A204.1 (cell line): ENCODE results near the gene TTLL5.

Source experiments
- FAIRE-seq: peaks from 2 replicates; lab custom pipeline; 2012; peaks lifted over from hg19 to GRCh38; lab: Jason Lieb, UNC

TTLL5 gene

DNA sequence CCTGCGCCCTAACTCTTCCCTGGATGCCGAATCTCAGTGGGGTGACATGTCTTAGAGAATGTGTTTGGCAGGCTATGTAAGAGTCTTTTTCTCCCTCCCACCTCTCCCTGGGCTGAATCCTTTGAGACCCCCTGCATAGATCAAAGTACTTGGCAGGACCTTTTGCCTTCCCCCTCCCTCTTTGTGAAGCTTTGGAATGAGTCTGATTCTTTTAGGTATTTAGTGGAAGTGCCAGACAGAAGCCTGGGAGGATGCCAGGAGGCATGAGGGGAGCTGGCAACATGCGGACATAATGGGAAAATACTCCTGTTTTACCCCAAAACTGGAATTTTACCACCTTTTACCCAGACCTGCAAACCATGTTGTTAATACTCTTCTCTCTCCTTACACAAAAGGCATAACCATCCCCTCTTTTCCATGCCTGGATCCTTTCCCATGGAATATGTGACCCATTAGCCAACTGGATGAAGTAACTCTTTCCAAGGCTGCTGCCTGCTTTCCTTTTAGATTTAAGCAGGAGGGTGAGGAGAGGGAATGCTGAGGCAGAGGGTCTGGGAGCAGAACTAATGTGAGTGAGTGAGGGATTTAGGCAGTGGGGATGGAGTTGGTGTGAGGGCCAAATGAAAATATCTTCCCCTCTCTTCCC is 41.7 kb downstream of the TTLL5 start:
- FAIRE-seq, result no peak

- FAIRE-seq, result no peak
These were observed 42.4 kb downstream of the TTLL5 start for GRCh38 chr14:75703467-75703866.

DNA sequence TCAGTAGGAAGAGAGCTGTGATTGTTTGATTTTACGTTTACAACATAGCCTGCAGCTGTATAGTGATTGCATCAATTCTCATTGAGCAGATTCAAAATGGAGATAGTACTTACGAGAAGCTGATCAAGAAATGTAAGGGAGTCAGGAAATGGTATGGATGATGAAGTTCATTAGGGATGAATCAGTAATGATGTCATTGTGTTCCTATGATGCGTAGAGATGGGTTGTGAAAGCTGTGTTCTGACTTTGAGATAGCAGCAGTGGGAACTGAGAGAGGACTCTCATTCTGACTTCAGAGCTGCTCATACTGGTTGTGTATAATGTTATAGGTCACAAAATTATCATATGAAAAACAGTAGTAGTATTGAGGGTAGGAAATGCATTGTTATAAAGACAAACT is 44.0 kb downstream of the TTLL5 start:
- no peak for FAIRE-seq

- peak; percentile 97 for FAIRE-seq
These were observed 48.3 kb downstream of the TTLL5 start for GRCh38 chr14:75709207-75709812.

GRCh38 chr14:75711105-75711795 is 50.2 kb downstream of the TTLL5 start:
- FAIRE-seq, result peak; percentile 27

DNA sequence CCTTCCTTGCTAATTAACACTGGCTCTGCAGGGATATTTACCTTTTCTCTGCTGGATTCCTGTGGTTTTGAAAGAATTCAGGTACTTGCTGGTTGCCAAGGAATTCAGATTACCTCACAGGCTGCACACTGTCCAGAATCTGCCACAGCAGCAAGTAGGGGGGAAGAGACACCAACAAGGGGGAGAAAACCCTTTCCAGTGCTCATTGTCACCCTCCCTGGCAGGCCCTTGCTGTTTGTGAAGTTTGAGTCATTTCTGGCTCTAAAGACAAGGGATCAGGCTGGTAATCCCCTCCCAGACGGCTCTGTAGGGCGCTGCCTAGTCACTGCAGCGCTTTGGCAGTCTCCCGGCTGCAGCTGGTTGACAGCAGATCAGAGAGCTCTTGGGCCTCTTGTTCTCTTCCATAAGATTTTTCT is 50.8 kb downstream of the TTLL5 start:
- no peak for FAIRE-seq

DNA sequence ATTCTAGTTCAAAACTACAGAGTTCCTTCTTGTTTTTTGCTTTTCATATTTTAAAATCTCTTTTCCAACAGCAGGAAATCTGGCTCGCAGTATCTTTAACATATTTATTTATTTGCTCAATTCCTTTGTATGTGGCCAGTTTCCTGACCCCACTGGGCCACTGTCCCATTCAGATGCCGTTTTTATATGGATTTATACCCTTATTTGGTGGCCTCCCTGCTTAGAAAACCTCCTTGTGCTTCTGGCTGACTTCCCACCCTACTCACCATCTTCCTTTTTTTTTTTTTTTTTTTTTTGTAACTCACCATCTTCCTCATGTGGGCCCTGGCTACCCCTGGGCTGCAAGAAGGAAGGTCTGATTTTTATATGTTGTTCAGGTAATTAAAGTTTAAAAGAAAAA is 53.9 kb downstream of the TTLL5 start:
- no peak for FAIRE-seq

GRCh38 chr14:75715926-75716780 is 55.1 kb downstream of the TTLL5 start:
- FAIRE-seq, result no peak

DNA sequence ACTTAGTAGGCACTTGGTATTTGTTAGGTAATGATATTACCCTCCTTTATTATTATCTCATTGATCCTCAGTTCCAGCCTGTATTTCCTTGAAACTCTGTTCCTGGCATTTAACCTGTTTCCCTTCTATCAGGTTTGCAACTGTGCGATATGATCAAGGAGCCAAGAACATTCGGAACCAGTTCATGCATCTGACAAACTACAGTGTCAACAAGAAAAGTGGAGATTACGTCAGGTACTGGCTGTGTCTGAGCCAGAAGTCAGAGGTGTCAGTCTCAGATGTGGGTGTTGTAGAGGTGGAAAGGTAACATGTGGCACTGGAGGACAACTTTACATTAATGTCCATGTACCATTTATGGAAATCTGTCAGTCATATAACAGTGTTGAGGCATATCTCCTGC is 56.7 kb downstream of the TTLL5 start:
- no peak for FAIRE-seq

- FAIRE-seq, result no peak
These were observed 57.2 kb downstream of the TTLL5 start for GRCh38 chr14:75718199-75718598.

GRCh38 chr14:75720116-75720515 is 59.1 kb downstream of the TTLL5 start:
- FAIRE-seq, result no peak

DNA sequence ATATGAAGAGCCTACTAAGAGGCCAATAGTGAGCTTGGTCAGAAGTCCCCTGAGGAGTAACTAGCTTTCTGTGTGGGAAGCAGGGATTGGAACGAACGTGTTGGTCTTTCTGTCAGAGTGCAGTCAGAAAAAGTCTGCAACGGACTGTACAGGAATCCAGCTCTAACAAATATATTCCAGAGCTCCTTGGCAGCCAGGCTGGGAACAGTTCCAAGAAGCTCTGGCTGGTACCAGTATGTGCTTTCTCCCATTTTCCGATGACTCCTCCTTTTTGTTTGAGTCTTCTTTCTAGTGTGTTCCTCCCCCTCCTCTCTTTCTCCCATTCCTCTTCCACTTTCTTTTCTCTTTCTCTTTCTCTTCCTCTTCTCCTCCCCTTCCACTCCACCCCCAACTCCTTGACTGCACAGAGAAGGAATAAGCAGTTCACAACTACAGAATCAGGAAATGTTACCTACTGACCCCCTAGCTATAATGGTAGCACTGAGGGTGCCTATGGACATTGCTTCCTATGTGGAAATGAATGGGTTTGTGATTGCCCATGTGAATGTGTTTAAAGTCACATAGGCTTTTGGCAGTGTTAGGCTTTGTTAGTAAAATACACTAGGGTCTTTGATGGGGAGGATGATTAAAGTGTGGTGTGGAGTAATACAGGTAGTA is 59.9 kb downstream of the TTLL5 start:
- FAIRE-seq, result no peak

- FAIRE-seq, result no peak
These were observed 62.7 kb downstream of the TTLL5 start for GRCh38 chr14:75723716-75724115.

GRCh38 chr14:75724414-75725204 is 63.6 kb downstream of the TTLL5 start:
- no peak for FAIRE-seq

DNA sequence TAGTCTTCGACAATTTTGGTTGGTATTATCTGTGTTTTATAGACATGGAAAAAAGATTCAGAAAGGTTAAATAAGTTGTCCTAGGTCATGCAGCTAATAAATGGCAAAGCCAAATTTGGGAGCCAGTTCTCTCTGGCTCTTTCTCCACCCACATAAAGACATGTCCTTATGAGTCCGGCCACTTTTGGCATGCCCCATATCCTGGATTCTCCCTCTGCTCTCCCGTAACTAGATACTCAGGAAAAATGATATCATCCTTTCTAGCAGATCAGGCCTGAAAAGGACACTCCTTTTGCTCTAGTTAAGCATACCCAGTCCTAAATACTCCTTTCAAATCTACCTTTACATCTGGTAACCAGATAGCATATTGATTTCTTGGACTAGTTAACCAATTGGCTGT is 64.4 kb downstream of the TTLL5 start:
- no peak for FAIRE-seq

- no peak for FAIRE-seq
These were observed 65.3 kb downstream of the TTLL5 start for GRCh38 chr14:75726321-75726720.

GRCh38 chr14:75727124-75727523 is 66.1 kb downstream of the TTLL5 start:
- no peak for FAIRE-seq

GRCh38 chr14:75732888-75733287 is 71.8 kb downstream of the TTLL5 start:
- no peak for FAIRE-seq

- FAIRE-seq, result no peak
These were observed 73.8 kb downstream of the TTLL5 start for GRCh38 chr14:75734854-75735253.

DNA sequence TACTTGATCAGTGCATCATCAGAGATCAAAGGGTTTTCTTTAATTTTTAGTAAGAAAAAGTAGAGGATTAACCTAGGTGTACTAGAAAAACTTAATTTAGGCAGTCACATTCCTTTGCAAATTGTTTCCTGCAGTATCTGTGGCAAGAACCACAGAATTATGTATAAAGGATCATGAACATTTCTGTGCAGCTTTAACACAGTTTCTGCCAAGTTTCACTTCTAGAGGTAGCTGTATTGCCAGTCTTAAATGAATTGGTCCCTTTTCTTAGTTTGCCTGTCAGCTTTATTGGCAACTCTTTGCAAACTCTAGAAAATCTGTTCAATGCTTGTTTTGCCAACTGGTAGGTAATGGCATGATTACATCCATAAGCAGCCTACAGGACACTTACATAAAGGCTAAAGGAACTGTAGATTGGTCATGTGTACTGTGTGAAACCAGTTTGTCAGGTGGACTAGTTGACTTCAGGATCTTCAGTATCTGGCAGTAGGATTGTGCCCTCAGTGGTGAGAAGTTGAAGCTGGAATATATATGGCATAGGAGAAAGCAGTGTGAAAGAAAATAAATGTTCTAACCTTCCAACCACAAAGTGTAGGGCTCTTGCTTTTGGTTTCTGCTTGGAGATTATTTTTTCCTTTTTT is 75.9 kb downstream of the TTLL5 start:
- no peak for FAIRE-seq

- no peak for FAIRE-seq
These were observed 77.1 kb downstream of the TTLL5 start for GRCh38 chr14:75738192-75738591.
